Activated CD4-positive, alpha-beta T cell treated with anti-CD3 and anti-CD28 coated beads, Interleukin-2, amount 50 U/mL, for 4 hours (primary cell): ENCODE data around the gene PLA2G4A.

Experiments
- DNase-seq, 2 experiments: peaks; one replicate each; pipeline ENCODE4 v3.0.0-alpha.2; 2020

PLA2G4A gene

DNA sequence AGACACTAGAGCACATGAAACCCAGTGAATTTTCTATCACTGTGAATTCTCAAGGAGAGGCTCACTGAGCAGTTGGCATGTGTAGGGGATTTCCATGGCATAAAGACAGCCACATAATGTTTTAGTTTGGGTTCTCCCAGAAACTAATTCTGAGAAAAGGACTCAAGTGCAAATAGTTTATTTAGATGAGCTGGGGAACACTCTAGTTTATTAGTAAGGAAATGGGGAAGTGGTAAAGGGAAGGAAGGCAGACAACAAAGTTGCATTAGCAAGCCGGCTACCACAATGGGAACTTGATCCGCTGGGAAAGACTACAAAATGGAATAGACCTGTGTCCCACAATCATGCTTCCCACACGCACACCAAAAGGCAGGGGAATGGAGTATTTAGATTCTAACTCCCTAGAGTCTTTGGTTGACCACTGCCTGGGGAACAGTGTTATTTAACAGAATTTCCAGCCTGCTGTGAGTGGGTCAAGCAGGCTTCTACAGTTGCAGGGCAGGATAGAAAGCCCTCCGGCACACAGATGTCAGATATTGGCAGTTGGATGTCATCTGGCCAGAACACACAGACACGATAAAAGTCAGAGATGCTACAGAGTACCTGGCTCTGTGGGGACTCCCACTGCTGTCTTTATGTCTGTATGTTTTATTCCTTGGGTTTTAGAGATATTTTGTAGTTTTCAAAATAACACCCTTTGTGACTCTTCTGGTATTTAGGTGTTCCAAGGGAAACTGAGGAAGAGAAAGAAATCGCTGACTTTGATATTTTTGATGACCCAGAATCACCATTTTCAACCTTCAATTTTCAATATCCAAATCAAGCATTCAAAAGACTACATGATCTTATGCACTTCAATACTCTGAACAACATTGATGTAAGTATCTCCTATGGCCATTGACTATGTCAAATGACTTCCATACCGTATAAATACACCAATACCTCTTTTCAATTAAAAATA, 150.1 kb downstream of the PLA2G4A start:
- DNase-seq: no peak

DNA sequence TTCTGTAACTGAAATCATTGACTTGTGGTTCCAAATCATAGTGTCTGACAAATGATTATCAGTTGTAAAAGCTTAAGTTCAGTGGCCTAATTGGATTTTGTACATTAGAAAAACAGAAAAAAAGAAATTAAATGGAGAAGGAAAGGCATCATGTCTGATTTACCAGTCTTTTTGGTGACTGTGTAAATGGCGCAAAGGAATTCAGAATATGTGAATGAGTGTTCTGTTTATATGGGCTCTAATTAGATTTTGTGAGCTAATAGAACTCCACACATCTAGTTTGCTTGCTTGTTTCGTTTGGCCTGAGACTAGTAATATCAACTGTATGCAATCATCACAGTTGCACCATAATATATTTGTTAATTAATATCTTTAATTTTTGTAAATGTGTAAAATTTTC, 151.7 kb downstream of the PLA2G4A start:
- no peak for DNase-seq

DNA sequence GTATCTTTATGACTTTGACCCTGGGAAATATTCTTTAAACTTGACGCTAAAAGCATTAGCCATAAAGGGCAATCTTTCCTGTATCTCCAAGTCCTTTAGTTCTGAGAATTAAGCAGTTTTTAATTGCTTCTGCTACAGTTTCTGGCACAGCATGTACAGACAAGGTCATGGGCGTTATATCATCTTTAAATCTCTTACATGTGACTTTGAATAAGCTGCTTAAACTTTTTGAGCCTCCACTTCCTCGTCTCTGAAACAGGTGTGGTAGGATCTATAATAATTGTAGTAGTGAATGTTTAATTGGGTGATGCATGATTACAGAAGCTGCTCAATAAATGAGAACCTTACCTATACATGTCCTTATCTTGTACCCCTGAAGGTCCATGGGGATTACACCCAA, 153.4 kb downstream of the PLA2G4A start:
- DNase-seq: no peak

DNA sequence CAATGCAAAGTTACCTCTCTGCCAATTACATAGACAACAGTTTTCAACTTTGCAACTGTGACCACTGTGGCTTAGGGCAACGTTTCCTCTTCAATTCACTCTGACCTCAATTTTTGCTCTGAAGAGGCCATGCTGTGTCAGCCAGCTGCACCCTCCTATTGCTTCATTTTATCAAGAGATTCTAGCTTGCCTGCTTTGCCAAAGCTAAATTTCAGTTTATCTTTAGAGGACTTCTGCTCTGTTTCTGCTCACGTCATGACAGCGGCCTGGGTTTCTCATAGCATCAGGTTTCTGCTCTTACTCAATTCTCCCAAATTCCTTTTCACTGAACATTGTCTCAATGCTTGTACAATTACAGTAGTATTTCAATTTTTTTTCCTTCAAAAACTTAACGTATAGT, 154.6 kb downstream of the PLA2G4A start:
- DNase-seq: no peak

DNA sequence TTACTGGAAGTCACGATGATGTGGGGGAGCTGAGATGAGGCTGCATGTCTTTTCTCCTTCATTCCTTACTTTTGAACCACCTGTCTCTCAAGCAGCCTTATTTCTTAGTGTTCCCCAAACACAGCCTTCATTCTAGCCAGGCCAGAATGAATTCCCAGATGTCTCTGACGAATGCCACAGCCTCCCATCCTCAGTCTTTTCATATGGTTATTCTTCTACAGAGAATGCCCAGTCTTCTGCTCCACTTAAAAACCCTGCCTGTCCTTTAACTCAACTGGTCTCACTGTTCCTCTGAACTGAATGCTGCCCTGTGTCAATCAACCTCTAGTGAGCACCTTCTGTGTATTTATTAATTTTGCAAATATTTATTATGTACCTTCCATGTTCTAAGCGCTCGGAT, 156.2 kb downstream of the PLA2G4A start:
- DNase-seq: no peak

DNA sequence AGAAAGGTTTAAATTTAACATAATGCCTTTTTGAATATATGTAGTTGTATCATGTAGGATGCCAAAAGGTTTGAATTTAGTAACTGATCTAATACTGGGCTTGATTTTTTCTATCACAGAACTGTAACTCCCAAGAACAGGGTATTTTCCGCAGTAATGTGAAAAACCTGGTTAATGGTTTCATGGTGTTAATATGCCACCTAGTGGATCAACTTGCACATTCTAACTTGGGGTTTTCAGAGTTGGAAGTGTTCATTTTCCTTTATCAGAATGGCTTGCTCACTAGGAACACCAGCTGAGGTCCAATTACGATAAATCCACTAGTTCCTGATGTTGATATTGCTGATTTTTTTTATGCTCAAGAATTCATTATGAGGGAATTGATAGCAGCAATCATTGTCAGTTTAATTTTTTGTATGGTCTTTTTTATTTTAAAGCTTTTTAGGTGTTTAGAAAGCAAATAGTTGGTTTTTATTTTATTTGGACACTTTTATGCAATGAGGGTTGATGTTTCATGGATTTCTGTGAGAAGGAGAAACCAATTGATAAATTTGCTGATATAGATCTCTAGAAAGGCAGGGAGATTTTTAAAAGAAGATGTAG, 157.2 kb downstream of the PLA2G4A start:
- no peak for DNase-seq

DNA sequence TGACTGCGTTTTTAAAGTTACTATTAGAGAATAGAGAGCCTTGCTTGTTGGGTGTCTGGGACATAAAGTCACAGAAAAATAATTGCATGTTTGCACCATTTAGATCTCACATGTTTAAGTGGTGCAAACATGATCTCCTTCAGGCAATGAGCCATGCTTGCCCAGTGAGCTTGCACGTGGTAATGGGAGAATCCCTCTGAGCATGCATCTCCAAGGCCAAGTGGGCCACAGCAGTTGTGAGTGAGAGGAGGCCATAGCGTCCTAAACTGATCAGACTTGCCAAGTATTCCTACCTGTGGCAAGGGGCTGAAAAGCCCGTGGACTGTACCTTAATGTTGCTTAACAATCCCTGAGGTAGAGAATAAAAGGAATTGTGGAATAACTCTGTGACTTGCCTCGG, 158.3 kb downstream of the PLA2G4A start:
- no peak for DNase-seq

DNA sequence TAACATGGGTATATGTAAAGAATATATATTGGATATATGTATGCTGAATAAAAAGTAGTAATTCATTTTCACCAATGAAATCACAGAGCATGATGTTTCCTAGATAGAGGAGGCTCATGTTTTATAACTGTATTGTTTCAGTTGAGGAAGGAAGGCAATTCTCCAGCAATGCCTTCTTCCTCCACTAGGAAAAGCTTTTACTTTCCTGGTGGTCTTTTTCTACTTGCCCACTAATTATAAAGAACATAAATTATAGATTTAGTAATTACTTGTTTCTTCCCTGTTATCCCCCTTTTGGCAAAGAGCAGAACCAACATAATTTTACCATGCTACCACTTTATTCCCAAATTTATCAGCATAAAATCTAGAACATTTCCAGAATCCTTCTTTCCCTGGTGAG, 159.0 kb downstream of the PLA2G4A start:
- no peak for DNase-seq

DNA sequence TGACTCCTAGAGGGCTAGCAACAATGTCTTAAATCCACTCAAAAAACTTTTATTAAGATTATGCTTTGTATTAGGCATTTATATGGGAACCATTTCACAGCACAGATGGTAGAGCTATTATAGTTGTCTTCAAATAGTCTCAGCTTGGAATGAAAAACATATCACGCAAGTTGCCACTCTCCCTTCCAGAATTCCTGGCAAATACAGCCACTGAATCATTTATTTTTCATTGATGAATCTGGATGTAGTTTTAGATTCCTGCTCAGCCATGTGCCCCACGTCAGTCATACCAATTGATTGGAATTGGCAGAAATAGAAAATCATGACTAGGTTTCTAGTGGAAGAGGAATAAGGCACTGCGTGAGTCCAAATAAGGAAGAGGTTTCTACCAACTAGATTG, 165.2 kb downstream of the PLA2G4A start:
- DNase-seq: no peak

DNA sequence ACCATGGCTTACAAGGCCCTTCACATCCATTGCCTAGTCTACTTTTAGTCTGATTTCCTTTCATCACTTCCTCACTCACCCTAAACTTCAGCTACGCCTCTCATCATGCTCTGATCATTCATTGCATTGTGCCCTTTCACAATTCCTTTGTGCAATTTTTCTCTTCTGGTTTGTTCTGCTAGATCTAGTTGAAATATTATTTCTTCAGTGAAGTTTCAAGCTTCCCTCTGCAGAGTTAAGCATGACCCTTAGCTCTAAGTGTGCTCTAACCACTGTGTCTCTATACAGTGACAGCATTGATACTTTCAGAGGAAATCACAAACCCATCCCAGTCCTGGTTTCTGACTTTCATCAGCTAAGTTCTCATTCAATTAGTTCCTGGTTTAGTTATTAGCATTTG, 166.1 kb downstream of the PLA2G4A start:
- DNase-seq: no peak

DNA sequence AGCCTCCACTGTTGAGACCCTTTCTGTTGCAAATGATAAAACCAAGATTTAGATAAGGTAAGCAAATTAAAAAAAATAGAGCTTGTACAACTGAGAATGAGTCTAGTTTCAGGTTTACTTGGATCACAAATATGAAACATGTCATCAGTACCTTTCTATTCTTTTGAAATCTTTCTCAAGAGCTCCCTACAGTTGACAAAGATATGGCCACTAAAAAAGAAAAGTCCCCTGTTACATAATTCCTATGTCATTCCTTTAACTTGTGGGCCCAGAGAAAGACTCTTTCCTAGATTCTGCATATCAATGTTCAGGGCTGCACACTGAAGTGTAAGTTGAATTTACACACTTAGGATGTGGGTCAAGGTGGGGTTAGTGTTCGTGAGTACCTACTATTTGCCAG, 168.1 kb downstream of the PLA2G4A start:
- no peak for DNase-seq

DNA sequence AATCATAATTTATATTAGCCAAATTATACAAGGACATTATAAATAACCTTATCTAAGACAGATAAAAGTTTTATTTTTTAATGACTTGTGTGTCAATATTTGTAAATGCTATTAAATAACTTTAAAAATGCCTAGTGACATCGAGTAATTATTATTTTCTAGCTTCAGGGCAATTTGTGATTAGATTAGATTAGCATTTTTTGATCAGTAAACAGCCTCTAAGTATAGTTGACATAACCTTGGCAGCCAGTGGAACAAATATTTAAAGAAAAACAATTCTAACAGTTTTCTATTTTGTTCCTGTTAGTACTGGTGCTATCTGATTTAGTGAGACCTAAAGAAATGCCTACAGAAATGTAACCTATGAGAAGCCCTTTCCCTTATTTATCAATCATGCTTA, 169.1 kb downstream of the PLA2G4A start:
- no peak for DNase-seq

DNA sequence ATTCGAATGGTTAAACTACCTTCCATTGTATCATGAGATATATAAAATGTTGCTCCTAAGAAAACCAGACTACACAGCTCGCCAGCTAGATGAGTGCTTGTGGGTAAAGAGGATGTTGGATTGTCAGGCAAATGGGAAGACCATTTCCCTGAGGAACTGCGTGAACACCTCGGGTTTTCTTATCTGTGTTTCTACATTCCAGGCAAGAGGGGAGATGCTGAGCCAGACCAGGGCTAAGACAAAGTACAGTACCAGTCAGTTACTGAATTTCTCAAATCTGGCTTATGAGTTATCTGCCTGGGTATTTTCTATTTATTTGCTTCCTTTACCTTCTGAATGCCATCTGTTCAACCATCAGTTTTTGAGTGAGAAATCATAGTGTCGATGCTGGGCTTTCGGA, 170.8 kb downstream of the PLA2G4A start:
- DNase-seq: no peak

DNA sequence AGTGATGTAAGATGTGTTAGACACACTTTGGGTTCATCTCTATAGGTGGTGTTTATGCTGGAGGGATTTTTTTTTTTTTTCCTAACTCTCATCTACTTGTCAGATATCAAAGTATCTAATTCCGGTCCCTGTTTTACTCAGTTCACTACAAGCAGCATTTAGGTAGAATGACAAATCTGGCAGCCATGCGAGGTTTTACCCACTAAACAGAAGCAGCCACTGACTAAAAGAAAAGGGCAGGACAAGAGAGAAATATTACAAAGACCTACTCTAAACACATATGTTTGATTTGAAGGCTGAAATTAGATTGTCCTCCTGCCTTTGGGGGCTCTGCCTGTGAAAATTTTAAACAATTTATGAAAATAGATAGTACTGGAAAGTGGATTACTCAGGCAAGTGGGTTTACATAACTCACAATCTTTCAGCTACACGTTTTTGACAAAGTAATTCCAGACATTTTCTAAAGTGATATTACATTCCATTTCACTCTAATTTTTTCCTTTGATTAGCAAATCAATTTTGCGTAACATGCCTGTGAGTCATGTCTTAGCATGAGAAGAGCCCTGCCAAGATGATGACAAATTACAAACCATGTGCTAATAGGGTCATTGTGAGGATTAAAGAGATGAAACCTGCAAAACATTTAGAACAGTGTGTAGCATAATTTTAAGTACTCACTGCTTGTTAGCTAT, 172.6 kb downstream of the PLA2G4A start:
- DNase-seq: no peak

DNA sequence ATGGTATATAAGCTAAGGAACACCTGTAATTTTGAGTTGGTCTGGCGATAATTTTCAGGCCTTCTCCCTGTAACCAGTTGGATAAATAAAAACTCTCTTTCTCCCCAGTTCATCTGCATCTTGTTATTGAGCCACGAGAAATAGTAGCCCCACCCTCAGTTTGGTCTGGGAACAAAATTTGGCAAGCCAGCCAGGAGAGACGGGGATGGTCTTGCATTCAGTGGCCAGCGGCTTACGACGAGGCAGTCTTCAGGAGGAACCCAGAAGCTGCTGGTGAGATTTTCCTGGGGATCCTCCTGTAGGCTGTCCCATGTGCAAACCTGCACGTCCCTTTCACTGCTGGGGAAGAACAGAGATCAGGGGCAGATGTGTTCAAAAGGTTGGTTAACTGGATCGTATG, 174.6 kb downstream of the PLA2G4A start:
- DNase-seq: no peak

DNA sequence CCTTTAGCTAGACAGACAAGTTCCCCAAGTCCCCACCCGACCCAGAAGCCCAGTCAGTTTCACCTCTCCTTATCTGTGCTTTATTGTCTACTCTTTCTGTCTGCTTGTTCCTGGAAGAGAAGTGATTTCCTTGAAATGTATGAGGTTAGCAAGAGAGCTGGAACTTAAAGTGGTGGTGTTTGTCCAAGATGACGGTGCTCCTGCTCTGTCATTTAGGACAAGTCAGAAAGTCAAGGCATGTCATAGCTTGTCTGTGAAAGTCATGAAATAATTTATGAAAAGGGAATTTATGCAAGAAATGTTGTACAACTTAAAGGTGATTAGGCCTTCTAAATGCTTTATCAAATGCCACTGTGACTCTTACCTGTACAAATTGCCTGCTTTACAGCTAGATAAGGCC, 178.1 kb downstream of the PLA2G4A start:
- no peak for DNase-seq

DNA sequence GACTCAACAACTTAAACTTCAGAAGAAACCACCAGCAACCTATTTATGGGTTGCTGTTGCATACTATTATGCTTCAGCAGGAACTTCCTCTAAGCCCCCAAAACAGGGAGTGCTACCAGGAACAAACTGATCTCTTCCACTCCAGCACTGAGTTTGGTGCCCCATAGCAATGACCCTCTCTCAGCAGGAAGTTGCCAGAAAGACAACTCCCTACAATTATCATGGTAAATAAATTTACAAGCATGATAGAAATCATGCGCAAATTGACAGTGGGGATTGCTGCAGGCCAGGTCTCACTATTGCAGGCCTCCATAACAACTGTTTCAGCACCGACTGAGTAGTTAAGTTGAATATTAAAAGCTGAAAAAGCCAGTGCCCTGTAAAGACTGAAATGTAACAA, 180.6 kb downstream of the PLA2G4A start:
- no peak for DNase-seq

DNA sequence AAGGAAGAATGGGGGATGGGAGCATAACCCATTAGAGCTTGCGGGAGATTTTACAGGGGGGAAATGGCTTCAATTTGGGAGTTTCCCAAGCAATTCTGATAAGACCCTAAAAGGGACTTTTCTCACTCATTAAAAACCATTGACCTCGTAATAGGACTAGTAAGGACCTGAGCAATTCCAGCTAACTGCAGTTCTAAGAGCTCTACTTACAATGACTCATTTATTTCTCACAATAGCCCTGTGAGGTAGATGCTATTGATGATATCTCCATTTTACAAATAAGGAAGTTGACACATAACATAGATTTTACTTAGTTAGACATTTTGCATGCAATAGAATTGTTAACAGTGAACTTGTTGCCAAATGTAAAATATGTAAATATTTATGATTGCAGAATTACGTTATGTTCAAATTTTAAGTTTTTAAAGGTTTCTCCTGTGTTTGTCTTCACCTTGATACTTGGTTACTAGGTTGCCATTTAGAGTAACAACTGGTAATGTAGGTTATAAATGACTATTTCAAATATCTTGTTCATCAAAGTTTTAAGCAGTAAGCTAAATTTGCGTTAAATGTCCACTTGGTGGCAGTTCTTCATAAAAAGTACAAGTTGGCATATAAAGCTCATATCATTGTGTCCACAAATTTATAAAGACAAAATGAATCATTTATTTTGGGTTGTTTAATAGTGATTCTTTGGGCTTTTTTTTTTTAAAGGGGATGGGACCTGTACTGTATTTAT, 182.0 kb downstream of the PLA2G4A start:
- no peak for DNase-seq

DNA sequence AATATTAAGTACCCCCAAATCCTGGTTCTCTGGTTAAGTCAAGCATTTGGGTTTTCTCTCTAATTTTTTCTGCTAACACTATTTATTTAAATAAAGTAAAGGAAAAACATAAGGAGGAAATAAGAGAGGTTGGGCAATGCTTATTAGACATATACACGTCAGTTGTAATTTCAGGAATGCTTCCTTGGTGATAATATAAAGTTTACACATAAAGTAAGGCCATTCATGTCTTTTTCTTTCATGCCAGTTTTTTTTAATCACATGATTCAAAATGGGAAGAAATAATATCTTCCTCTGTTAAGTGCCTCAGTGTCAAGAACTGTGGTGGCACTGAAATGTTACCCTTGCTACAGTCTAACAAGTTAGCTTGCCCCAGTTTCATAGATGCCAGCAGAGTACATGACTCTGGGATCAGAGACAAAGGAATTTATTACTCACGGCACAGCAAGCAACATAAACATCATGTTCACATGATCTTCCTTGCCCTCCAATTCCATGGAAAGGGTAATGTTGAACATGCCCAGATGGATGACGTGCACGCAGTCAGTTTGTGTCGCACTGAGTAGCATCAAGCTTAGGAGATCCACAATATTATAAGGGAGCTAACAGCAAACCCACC, 184.9 kb downstream of the PLA2G4A start:
- no peak for DNase-seq

DNA sequence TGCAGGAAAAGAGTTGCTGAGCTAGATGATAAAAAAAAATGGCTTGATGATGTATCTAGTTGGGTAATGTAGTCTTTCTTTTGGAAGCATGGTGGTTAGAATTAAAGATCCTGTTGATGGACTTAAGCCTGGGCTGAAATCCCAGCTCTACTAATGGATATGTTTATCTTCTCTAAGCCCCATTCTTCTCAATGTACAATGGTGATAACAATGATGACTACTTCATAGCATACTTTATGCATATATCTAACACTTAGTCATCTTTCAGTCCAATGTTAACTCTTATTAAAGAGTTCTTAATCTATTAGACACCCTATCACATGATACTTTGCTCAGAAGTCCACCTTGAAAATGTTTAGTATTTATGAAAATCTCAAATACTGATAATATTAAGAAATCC, 189.5 kb downstream of the PLA2G4A start:
- DNase-seq: no peak

DNA sequence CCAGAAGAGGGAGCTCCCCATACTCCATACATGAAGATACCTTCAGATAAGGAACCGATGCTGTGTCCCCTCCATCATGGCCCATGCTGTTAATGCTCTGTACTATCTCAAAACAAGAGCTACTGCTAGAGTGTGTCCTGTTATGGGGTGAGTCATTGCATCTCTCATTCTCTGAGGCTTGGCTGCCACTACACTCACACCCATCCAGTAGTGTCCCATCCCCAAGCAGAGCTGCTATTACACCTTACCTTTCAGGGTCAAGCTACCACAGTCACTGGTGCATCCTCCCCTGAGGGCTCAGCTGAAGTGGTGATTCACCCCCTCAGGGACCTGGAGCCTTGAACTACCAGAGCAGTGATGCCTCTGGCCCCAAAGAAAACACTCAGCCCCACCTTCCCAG, 198.5 kb downstream of the PLA2G4A start:
- DNase-seq: no peak

DNA sequence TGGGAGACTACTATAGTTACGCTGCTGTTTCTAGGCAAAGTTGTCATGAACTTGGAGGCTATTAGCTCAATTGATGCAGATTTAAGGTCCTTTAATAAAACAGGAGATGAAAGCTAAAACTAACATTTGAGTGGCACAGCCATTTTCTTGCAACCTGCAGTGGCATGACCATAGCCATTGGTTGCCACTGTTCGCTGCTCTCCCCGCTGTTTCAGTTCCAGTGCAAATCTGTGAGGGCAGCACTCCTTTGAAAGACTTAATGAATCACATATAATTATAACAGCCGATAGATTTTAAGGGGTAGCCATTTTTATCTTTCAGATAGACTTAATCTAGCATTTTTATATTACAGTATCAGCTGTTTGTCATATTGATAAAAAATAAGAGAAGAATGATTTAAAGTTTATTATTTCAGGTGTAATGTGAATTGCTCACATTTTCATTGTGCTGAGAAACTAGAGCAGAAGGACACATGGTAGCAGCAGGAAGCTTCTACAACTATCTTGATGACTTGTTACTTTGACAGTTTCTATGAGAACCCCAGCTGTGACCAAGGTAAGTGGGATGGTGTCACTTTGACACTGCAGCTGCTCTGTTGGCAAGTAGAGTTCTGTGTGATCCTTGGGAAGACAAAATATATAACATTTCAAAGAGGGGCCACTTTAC, 203.7 kb downstream of the PLA2G4A start:
- no peak for DNase-seq
